H1 (cell line): ENCODE results near the gene ABL1.

Experiments used
- MAFK ChIP-seq: IDR thresholded peaks from 2 replicates; pipeline ENCODE4 v1.6.1; 2012; ENCODE audit warnings: low read depth, mild to moderate bottlenecking, improper control_type of control experiment, low read length
- RAD21 ChIP-seq, 2 experiments: IDR thresholded peaks in 1 of 2; conservative IDR thresholded peaks in 1 of 2; 2 replicates each; pipeline ENCODE4 v1.6.1; 2011; ENCODE audit warnings: low read depth in 2 of 2, low read length in 2 of 2, improper control_type of control experiment in 1 of 2, inconsistent platforms in 1 of 2, mild to moderate bottlenecking in 1 of 2, moderate library complexity in 1 of 2

GRCh38 chr9:130810609-130811136 lies 24.4 kb upstream of the ABL1 start:
- TF ChIP-seq MAFK (no peak), RAD21 (IDR thresholded peaks at IDR 0.05 in 1 of 2, conservative IDR thresholded peaks at IDR 0.05 in 1 of 2; ENCODE audit: low read depth in 2 of 2, low read length in 2 of 2) (no peak)
